Measurements from ENCODE around the gene PROSER3. TPM values are rescaled to one million over a fixed set of nuclear protein-coding genes. Genes with fewer than 3 reads are reported as not detected.

Gene PROSER3
- total and polyA plus RNA-seq, 2 donors (not counting 1 experiment from before 2014, with no cell fraction given): 26.0 to 61.0 TPM

GRCh38 chr19:35719402-35720162 is 38.4 kb upstream of the PROSER3 start:
- Histone ChIP-seq H3K27ac (ENCODE audit: low read length in 2 of 2) (no peak overlapping the region), H4K20me1 (ENCODE audit: control insufficient read depth, insufficient read depth, low read length, poor library complexity, severe bottlenecking) (peaks cover 61% of the 10 kb centered on the region), H3K9me3 (ENCODE audit: control extremely low read depth in 1 of 3, control insufficient read depth in 2 of 3, insufficient read depth in 1 of 3, low read length in 2 of 3) (no peaks in the 10 kb centered on the region), H3K36me3 (replicated peaks in 1 of 2; ENCODE audit: control extremely low read depth in 1 of 2, control insufficient read depth in 1 of 2, extremely low read depth in 1 of 2, insufficient read depth in 2 of 2, low read length in 1 of 2) (peaks cover 0 to 45% of the 10 kb centered on the region in 2 experiments), H3K27me3 (replicated peaks in 1 of 4; ENCODE audit: control extremely low read depth in 1 of 4, control insufficient read depth in 3 of 4, insufficient read depth in 4 of 4, low read length in 3 of 4) (no peaks in the 10 kb centered on the region), H2AFZ (ENCODE audit: insufficient read depth, low read depth, low read length, poor library complexity, severe bottlenecking) (no peak overlapping the region), H3K79me2 (ENCODE audit: control insufficient read depth, insufficient read depth, low read length) (peaks cover 76% of the 10 kb centered on the region), H3K4me1 (ENCODE audit: control insufficient read depth in 2 of 2, insufficient read depth in 2 of 2, low read length in 2 of 2) (peaks cover 19 to 40% of the 10 kb centered on the region in 2 donors), H3K9ac (ENCODE audit: low read length) (no peak overlapping the region), H3K4me2 (replicated peaks; ENCODE audit: low read depth, low read length, poor library complexity, severe bottlenecking) (peak overlapping the region; percentile 85), H3K4me3 (ENCODE audit: control extremely low read depth in 1 of 5, extremely low read depth in 1 of 5, insufficient read depth in 1 of 5, low read depth in 2 of 5, low read length in 4 of 5) (no peak overlapping the region)
- DNase-seq: no peak
- 95% methylated on average over 23 of the region's 32 CpGs for WGBS (ENCODE audit: insufficient coverage)
- Mint-ChIP-seq H3K27me3 (no peaks in the 10 kb centered on the region), H3K4me3 (peak overlapping the region; percentile 90), H3K4me1 (peaks cover 41% of the 10 kb centered on the region), H3K27ac (peak overlapping the region; percentile 85), H3K9me3 (ENCODE audit: insufficient read depth) (no peaks in the 10 kb centered on the region)
- no peak for ATAC-seq (ENCODE audit: low read depth)
- POLR2A ChIA-PET: interaction anchor here (1.2 to 1.8 kb wide), 3 partner anchors 21 to 26 kb away, joined by 4 to 10 read pairs (median 7); partner anchors contain the start of genes IGFLR1, PSENEN and U2AF1L4
- intact Hi-C loops (cut with micrococcal nuclease): loop anchor here (10.0 kb wide), 2 partner anchors 185 to 375 kb away; partner anchors contain the start of genes FFAR1, HCST, NFKBID and TYROBP
- CTCF ChIA-PET: interaction anchor here (1.3 to 2.6 kb wide), 3 partner anchors 21 to 25 kb away, joined by 3 to 7 read pairs (median 4); no protein-coding TSS in a partner anchor
- no peak for TF ChIP-seq EZH2 (IDR thresholded peaks at IDR 0.05; ENCODE audit: borderline replicate concordance, insufficient read depth, low read depth, low read length, poor library complexity, severe bottlenecking)
- no peak for TF ChIP-seq CTCF (IDR thresholded peaks at IDR 0.05)

- WGBS (ENCODE audit: insufficient coverage): 99% methylated on average over 9 of the region's 9 CpGs
- Histone ChIP-seq H4K20me1 (ENCODE audit: control insufficient read depth, insufficient read depth, low read length, poor library complexity, severe bottlenecking) (peaks cover 64% of the 10 kb centered on the region), H3K9me3 (ENCODE audit: control extremely low read depth in 1 of 3, control insufficient read depth in 2 of 3, insufficient read depth in 1 of 3, low read length in 2 of 3) (no peaks in the 10 kb centered on the region), H2AFZ (ENCODE audit: insufficient read depth, low read depth, low read length, poor library complexity, severe bottlenecking) (no peak overlapping the region), H3K9ac (ENCODE audit: low read length) (no peak overlapping the region), H3K36me3 (replicated peaks in 1 of 2; ENCODE audit: control extremely low read depth in 1 of 2, control insufficient read depth in 1 of 2, extremely low read depth in 1 of 2, insufficient read depth in 2 of 2, low read length in 1 of 2) (peaks cover 0 to 50% of the 10 kb centered on the region in 2 experiments), H3K27me3 (replicated peaks in 1 of 4; ENCODE audit: control extremely low read depth in 1 of 4, control insufficient read depth in 3 of 4, insufficient read depth in 4 of 4, low read length in 3 of 4) (no peaks in the 10 kb centered on the region), H3K4me1 (ENCODE audit: control insufficient read depth in 2 of 2, insufficient read depth in 2 of 2, low read length in 2 of 2) (peaks cover 19 to 34% of the 10 kb centered on the region in 2 donors), H3K4me2 (replicated peaks; ENCODE audit: low read depth, low read length, poor library complexity, severe bottlenecking) (no peak overlapping the region), H3K4me3 (ENCODE audit: control extremely low read depth in 1 of 5, extremely low read depth in 1 of 5, insufficient read depth in 1 of 5, low read depth in 2 of 5, low read length in 4 of 5) (no peak overlapping the region), H3K27ac (ENCODE audit: low read length in 2 of 2) (no peak overlapping the region), H3K79me2 (ENCODE audit: control insufficient read depth, insufficient read depth, low read length) (peaks cover 77% of the 10 kb centered on the region)
- ChIA-PET POLR2A (no interaction called here), CTCF (interaction anchor here (1.3 to 2.6 kb wide), 3 partner anchors 20 to 25 kb away, joined by 3 to 7 read pairs (median 4); no protein-coding TSS in a partner anchor)
- no peak overlapping the region for H3K27ac Mint-ChIP-seq
- H3K27me3 Mint-ChIP-seq: no peaks in the 10 kb centered on the region
- DNase-seq (no peak), ATAC-seq (ENCODE audit: low read depth) (no peak)
- intact Hi-C loops (cut with micrococcal nuclease): no loop called here
- TF ChIP-seq CTCF (IDR thresholded peaks at IDR 0.05): no peak
- TF ChIP-seq EZH2 (IDR thresholded peaks at IDR 0.05; ENCODE audit: borderline replicate concordance, insufficient read depth, low read depth, low read length, poor library complexity, severe bottlenecking): no peak
- H3K4me3 Mint-ChIP-seq: peak overlapping the region; percentile 45
- H3K4me1 Mint-ChIP-seq: peaks cover 36% of the 10 kb centered on the region
- no peaks in the 10 kb centered on the region for H3K9me3 Mint-ChIP-seq (ENCODE audit: insufficient read depth)
Measured at GRCh38 chr19:35720163-35720524, 37.8 kb upstream of the PROSER3 start.

Measured in B cell (primary cell).